Measurements from ENCODE around the gene PPIH. TPM values are rescaled to one million over a fixed set of nuclear protein-coding genes. Genes with fewer than 3 reads are reported as not detected.
"Not testable (repeated sequence)": the region's sequence is repeated elsewhere in the genome, so short reads cannot be mapped to it uniquely, and the experiment has no call there.

PPIH gene
- 74.9 and 114 TPM in 2 replicates for total RNA-seq (2014; rRNA removed; shearing (Covaris generic))

DNA sequence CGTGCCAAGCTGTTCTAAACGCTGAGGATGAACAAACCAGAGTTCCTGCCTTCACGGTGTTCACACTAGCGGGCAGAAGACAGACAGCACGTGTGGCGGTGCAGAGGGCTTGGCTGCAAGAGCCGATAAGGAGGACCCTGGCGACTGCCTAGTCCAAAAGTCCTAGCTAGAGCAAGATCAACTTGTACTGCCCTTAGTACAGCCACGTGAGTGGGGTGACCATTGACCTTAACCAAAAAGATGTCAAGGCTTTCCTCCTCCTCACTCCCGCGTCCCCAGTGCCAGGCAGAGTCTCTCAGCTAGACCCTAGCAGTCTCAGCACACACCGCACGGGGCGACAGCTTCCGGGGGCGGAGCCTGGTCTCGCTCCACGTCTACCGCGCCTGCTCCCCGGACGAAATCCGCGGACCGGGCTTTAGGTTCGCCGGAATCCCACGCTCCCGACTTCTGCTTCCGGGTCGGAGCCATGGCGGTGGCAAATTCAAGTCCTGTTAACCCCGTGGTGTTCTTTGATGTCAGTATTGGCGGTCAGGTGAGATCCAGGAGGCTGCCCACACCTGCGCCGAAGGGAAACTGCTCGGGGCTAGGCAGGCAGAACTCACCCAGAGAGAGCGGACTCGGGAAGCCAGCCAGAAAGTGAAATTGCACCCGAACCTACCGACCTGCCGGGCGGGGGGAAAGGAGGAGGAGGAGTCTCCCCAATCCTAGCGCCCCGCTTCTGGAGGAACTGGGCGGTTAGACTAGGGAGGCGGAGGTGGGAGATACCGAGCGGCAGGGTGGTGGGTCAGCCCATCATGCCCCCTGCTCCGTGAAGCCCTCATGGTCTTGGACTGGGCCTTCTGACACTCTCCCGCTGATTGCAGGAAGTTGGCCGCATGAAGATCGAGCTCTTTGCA, at the start of gene PPIH:
PPIH (plus strand) TSS at position 443 of the 896 bp plus-strand sequence; CDS start at position 467, 24 bp downstream.
- DNase-seq (ENCODE audit: low spot score) = peak; percentile 82

DNA sequence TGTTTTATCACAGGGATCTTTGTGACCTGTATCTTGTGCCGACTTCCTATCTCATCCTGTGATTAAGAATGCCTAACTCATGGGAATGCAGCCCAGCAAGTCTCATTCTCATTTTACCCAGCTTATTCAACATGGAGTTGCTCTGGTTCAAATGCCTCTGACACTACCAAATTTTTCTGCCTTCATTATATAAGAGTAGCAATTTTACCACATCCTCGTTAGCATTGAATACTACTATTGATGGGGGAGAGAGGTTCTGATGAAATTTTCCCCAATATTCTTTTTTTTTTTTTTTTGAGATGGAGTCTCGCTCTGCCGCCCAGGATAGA, 44.5 kb upstream of the PPIH start:
- DNase-seq (ENCODE audit: low spot score) = no peak

DNA sequence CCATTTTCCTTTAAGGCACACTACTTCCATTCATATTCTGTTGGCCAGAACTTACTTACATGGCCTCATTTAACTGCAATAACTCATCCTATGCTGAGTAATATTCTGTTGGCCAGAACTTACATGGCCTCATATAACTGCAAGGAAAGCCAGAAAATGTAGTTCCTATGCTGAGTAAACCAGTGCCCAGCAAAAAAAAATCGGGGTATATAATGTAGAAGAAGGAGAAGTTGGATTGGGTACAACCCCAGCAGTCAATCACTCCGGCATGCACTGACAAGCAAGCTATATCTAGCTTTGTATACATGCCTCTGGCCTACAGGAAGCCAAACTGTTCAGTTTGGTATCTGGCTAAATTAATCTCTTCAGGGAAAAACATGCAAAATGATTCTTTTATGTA, 39.4 kb upstream of the PPIH start:
- no peak for DNase-seq (ENCODE audit: low spot score)

DNA sequence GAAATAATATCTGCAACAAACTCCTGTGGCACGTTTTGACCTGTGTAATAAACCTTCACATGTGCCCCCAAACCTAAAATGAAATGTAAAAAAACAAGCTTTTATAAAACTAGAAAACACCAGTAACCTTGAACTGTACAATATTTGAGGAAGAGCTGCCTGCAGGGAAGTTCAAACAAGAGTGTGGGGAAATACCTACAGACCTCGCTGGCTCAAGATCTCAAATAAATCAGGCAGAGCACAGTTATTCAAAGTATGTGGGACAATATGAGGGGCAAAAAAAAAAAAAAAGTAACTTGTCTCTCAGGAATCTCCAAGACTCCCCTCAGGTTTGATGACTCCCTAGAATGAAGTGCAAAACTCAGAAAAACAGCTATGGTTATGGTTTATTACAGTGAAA, 37.9 kb upstream of the PPIH start:
- DNase-seq (ENCODE audit: low spot score) = no peak

DNA sequence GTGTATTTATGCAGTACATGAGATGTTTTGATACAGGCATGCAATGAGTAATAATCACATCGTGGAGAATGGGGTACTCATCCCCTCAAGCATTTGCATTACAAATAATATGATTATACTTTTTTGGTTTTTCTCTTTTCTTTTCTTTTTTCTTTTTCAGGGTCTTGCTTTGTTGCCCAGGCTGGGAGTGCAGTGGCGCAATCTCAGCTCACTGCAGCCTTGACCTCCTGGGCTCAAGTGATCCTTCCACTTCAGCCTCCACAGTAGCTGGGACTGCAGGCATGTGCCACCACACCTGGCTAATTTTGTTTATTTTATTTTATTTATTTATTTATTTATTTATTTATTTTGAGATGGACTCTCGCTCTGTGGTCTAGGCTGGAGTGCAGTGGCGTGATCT, 37.0 kb upstream of the PPIH start:
- not testable (repeated sequence) for DNase-seq (ENCODE audit: low spot score)

DNA sequence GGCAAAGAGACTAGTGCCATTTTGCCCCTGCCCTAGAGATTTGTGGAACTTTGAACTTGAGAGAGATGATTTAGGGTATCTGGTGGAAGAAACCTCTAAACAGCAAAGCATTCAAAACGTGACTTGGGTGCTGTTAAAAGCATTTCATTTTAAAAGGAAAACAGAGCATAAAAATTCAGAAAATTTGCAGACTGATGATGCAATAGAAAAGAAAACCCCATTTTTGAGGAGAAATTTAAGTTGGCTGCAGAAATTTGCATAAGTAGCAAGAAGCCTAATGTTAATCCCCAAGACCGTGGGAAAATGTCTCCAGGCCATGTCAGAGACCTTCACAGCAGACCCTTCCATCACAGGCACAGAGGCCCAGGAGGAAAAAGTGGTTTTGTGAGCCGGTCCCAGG, 31.0 kb upstream of the PPIH start:
- DNase-seq (ENCODE audit: low spot score) = not testable (repeated sequence)

DNA sequence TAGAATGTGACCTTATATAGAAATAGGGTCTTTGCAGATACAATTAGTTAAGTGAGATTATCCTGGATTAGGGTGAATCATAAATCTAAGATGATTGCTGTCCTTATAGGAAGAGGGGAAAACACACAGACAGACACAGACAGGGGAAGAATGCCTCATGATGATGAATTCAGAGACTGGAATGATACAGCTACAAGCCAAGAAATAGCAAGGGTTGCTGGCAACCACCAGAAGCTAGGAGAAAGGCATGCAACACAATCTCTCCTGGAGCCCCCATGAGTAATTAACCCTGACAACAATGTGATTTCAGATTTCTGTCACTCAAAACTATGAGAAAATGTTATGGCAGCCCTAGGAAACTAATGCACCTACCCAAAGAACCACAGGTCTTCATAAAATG, 19.1 kb upstream of the PPIH start:
- DNase-seq (ENCODE audit: low spot score) = no peak

DNA sequence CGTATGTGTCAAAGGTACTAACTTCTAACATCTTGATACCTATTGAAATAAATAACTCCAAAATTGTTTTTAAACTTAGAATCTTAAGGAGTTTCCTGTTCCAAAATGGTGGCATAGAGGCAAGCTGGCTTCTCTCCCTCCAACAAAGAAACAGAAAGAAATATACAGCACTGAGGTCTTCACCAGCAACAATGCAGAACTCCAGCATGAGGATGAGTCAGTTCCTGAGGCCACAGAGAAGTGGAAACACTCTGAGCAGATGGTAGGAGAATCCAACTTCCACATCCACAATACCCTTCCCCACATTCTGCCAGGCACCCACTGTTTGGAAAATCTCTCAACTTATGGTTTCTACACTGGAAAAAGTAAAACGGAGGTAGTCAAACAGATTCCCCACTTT, 12.2 kb upstream of the PPIH start:
- no peak for DNase-seq (ENCODE audit: low spot score)

DNA sequence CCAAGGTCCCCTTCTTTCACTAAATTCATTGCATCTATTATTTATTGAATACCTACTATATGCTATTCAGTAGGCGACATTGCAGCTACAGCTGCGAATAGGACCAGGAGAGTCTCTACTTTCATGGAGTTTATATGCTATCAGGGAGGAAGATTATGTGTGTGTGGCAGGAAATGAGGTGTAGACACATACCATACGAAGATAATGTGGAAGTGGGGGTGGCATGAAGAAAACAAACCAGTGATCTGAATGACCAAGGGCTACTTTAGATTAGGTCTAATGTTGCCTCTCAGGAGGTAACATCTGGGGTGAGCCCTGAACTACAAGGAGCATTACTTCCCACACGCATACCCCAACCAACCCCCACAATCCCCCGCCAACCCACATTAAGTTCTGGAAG, 1.0 kb upstream of the PPIH start:
- no peak for DNase-seq (ENCODE audit: low spot score)

DNA sequence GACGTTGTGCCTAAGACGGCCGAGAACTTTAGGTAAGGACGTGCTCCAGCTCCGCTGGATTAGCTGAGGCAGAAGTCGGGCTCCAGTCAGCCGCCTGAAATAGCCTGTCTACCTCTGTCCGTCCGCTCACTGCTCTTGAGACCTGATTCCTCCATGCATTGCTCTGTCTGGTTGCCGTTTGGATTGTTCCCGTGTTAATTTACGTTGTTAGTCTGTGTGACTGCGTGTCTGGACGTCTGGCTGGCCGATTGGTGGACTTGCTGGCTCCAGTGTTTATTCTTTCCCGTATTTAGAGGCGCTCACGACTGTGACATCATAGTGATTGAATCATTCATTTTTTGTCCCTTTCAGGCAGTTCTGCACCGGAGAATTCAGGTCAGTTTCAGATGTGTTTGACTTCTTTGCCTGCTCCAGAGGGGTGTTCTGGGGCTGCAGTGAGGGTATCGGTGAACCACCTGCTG, 684 bp downstream of the PPIH start:
- DNase-seq (ENCODE audit: low spot score) = peak; percentile 12

DNA sequence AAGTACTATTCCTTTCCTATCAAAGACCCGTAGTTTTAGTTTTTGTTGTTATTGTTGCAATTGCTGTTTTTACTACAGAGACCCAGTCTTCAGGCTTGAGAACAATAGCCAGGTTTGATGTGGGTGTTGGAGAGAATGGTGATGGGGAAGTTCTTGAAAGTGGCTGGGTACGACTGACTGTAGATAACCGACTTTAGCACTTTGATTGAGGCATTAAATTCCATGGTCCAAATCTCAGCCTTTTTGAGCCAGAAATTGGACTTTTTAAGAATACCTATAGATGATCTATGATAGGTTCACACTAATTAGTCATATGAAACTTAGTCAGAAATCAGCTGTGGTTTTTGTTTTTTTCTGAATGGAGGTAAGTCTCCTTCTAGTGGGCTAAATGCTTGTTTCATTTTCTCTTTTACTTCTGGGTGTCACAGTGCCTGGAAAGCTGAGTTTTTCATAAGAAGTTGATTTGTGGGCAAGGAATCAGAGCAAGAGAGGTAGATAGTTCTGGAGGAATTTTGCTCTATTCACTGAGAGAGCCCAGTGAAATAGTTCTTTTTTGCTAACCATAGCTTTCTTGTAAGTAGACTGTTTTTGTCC, 2.8 kb downstream of the PPIH start:
- no peak for DNase-seq (ENCODE audit: low spot score)

DNA sequence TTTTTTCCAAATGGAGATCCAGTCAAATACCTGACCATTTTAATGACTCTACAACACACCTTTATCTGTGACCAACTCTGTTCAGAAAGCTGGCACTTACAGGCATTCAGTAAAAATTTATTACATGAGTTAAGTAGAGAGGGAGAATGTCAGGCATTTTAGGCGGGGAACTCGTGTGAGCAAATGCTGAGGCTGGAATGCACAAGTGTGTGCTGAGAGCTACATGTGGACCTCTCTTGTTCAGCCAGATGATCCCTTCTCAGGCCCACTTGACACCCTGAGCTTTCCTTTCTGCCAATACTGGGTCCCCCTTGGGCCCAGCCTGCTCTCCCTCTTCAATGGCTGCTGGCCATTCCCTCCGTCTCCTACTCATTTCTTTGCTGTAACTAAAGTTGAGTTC, 11.7 kb downstream of the PPIH start:
- DNase-seq (ENCODE audit: low spot score) = no peak

DNA sequence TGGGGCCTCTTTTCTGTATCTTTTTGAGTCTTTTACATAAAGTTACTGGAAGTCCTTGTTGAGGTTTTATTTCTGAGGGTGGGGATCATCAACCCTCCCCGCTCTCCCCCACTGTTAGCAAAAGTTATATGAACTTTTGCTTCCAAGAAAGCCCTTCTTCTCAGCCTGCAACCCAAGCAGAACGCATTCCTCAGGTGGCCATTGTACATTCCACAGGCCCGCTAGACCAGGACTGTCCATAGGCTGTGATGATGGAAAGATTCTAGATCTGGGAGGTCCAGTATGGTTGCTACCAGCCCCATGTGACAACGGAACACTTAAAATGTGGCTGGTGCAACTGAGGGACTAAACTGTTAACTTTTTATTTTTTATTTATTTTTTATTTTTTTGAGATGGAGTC, 12.2 kb downstream of the PPIH start:
- DNase-seq (ENCODE audit: low spot score) = no peak

DNA sequence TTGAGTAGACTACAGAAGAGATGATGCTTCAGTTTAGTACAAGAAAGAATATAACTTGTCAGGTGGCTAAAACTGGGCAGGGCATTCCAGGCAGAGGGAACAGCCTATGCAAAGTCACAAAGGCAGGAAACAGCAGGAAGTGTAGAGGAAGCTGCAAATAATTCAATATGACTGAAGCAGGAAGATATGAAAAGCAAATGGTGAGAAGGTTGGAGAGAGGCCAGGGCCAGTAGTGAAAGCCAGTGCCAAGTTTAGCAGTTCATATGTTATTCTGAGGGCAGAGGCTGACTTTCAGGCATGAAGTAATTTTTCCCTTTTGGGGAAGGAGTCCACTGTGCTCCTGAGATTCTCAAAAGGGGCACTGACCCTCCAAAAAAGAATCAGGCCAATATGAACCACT, 16.0 kb downstream of the PPIH start:
- no peak for DNase-seq (ENCODE audit: low spot score)

DNA sequence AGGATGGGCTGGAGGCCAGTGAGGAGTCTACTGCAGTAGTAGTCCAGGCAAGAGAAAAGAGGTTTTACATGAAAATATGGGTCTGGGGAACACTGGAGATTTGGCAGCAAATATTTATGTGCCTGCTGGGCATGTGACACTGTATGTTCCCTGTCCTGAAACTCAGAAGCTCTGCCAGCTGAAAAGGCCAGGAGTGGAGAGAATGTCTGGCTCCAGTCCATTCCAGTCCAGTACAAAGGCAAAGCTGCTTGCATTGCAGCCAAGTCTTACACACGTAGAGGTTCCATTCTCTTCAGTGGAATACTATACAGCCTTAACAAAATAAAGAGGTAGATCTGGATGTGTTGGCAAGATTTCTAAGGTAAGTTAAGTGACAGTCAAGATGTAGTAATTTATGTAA, 16.5 kb downstream of the PPIH start:
- no peak for DNase-seq (ENCODE audit: low spot score)

DNA sequence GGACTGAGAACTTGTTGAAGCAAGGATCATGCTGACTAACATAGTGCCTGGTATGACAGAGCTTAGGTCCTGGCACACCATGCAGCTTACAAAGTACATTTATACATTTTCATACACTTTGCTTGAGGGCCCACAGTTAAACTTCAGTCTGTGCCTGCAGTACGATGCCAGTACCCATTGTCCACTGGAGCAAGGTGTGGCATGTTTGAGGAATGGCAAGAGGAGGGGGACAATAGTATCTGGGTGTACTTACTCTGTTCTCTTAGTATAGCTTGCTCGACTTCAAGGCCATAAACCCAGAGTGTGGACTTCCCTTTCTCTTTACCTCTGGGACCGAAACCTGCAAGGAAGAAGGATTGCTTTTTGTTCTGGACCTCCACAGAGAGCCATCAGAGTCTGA, 17.2 kb downstream of the PPIH start:
- DNase-seq (ENCODE audit: low spot score) = no peak

DNA sequence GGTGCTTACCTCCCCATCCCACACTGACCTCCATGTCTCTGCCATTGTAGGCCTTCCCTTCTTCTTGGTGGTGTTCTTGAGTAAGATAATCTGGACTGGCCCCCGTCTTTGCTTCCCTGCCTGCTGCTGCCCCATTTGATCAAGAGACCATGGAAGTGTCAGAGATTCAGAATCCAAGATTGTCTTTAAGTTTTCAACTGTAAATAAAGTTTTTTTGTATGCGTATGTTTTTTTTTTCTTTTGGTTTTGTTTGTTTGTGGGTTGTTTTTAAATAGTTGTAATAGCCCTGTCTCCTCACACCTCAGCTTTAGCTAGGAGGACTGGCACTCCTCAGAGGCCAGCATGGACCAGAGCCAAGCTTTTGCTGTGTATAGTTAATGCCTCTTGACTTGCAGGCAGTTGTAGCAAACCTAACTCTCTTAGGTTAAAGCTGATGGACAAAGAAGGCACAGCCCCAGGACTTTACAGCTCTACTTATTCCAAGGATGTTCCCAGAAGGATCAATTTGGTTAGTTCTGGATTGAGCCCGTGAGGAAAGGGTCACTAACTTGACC, 18.4 kb downstream of the PPIH start:
- no peak for DNase-seq (ENCODE audit: low spot score)

DNA sequence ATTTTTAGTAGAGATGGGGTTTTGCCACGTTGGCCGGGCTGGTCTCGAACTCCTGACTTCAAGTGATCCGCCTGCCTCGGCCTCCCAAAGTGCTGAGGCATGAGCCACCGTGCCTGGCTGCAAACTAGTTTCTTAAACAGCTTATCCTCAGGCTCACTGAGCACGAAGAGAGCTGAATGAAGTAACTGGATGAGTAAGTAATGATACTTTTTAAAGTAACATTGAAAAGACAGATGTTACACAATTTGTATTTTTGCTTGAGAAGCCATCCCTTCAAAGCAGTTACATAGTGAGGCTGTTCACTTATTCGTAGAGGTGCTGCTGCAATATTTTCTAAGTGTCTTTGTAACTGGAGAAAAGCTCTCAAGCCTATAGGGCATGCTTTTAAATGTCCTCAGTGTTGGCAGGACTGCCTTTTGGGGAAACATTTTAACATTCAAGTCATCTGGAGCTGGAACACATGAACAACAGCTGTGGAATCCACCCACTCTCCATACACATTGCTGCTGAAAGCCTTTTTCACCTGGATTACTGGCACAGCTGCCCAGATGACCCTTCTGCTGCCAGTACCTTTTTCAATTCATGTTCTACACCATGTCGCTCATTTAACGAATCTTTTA, 21.3 kb downstream of the PPIH start:
- no peak for DNase-seq (ENCODE audit: low spot score)

DNA sequence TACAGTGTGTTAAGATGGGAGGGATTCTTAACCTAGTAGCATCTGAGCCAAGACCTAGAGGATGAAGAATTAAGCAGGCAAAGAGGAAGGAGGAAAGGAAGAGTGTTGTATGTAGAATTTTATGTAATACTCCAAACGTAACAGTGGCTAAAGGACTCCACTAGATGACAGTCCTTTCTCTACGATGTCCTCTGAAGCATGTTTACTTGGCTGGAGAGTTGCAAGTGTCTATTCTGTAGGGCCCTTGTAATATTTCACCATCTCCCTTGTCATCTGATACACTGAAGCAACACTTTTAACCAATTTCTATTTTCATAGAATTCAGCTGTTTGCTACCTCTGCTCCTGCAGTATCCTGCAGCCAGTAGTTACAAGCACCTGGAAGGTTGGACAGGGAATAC, 21.8 kb downstream of the PPIH start:
- no peak for DNase-seq (ENCODE audit: low spot score)

DNA sequence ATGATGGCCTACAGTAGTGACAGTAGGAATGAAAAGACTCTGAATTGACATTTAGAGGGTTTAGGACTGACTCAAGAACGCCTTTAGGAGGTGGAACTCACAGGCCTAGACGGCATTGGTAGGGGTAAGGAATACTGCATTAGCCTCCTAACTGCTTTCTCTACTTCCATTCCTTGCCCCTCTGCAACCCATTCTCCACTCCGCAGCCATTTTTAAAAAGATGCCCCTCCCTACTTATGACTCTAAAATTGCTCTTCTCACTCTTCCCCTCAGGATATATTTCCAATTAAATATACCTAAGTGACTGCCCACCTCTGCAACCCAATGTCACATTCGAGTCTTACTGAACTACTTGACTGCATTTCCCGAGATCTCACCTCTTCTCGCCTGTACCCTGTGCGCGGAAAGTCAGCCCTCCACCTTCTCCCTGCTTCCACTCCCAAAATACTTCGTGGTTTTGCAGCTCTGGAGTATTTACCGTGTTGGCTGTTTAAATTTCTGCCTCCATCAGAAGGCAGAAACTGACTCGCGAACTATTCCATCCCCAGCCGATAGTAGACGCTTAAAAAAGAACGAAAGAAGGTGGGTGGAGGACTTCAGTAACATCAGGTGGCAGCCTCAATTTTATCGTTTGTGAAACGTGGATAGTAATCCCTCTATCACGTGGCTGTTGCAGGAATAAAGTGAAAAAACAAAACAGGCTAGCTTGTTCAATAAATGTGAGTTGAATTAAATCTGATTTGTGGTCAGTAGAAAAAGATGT, 22.9 kb downstream of the PPIH start:
- DNase-seq (ENCODE audit: low spot score) = peak; percentile 10

DNA sequence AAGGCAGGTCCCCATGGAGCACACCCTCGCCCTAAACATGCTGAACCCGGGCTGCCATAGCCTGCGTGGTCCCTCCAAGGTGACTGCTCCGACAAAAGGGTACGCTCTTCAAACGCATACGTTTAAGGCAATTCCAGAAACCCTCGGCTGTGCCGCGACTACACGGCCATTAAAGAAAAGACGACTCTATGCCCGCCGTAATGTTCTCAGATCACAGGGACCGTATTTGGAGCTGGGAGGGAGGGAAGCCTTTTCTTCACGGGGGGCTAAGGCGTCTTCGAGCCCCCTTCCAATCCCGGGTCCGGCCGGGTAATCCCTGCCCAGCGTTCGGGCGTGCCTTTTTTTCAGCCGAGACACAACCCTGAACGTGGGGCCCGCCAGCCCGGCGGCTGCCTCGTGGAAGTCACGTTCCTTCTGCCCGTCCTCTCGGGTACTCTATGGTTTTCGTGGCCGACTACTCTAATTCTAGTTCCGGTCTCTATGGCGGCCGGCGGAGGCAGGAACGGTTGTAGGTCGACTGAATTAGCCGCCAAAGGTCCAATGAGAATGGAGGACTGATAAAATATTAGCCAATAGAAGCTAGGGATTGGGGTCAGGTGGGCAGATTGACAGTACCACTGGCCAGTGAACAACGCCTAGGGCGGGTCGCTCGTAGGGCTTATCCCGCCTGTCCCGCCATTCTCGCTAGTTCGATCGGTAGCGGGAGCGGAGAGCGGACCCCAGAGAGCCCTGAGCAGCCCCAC, 23.7 kb downstream of the PPIH start, which contains the start of gene YBX1:
YBX1 (plus strand) TSS at position 678 of the 743 bp plus-strand sequence. CDS start 148 bp downstream, outside the sequence.
- peak; percentile 97 for DNase-seq (ENCODE audit: low spot score)

Data from A172 (cell line).